ENCODE measurements around the gene PPARD. TPM values are rescaled to one million over a fixed set of nuclear protein-coding genes. Genes with fewer than 3 reads are reported as not detected.
A peak's percentile ranks its signal among the peaks of the same experiment; 100 is the strongest.

PPARD gene
- total and polyA plus RNA-seq, 12 donors = 12.9 to 21.0 (median 13.9) TPM

DNA sequence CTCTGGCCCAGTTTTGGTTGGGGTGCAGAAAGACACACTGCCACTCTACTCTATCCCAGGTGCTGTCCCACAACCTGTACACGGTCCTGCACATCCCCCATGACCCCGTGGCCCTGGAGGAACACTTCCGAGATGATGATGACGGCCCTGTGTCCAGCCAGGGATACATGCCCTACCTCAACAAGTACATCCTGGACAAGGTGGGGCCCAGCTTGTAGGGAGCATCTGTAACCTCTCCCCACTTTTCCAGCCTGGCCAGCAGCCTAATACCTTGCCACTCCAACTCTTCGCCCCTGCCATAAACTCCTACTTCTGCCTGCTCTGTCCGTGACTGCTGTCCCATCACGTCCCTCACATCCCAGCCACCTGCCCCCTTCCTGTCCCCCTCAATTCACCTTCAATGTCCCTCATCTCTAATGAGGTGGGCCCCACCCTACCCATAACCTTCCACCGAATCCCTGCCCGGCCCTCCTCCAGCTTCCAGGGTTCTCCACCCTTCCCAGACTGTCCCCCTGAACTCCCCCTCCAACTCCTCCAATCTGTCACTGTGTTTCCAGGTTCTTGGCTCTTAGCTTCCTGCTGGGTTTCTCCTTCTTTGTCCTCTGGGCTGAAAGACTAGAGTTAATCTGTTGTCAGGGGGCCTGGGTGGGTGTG is 32.6 kb upstream of the PPARD start:
- WGBS, 2 donors = 89 to 92% methylated on average over 9 of the region's 9 CpGs
- DNase-seq (no peak), ATAC-seq (peak in 1 of 8 donors; percentile 41)
- intact Hi-C loops (cut with DNase I) = no loop called here
- H3K27me3 ChIP-seq = no peaks in the 10 kb centered on the region
- H3K9me3 ChIP-seq = no peaks in the 10 kb centered on the region
- no peak overlapping the region for H3K4me3 ChIP-seq
- peaks cover 0 to 31% (median 0%) of the 10 kb centered on the region in 9 donors for H3K36me3 ChIP-seq
- peaks cover 0 to 47% (median 0%) of the 10 kb centered on the region in 9 donors for H3K4me1 ChIP-seq
- TF ChIP-seq, protein P1, sequence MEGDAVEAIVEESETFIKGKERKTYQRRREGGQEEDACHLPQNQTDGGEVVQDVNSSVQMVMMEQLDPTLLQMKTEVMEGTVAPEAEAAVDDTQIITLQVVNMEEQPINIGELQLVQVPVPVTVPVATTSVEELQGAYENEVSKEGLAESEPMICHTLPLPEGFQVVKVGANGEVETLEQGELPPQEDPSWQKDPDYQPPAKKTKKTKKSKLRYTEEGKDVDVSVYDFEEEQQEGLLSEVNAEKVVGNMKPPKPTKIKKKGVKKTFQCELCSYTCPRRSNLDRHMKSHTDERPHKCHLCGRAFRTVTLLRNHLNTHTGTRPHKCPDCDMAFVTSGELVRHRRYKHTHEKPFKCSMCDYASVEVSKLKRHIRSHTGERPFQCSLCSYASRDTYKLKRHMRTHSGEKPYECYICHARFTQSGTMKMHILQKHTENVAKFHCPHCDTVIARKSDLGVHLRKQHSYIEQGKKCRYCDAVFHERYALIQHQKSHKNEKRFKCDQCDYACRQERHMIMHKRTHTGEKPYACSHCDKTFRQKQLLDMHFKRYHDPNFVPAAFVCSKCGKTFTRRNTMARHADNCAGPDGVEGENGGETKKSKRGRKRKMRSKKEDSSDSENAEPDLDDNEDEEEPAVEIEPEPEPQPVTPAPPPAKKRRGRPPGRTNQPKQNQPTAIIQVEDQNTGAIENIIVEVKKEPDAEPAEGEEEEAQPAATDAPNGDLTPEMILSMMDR (IDR thresholded peaks at IDR 0.05) = no peak
- H3K27ac ChIP-seq = peak overlapping the region in 1 of 10 donors; percentile 81

DNA sequence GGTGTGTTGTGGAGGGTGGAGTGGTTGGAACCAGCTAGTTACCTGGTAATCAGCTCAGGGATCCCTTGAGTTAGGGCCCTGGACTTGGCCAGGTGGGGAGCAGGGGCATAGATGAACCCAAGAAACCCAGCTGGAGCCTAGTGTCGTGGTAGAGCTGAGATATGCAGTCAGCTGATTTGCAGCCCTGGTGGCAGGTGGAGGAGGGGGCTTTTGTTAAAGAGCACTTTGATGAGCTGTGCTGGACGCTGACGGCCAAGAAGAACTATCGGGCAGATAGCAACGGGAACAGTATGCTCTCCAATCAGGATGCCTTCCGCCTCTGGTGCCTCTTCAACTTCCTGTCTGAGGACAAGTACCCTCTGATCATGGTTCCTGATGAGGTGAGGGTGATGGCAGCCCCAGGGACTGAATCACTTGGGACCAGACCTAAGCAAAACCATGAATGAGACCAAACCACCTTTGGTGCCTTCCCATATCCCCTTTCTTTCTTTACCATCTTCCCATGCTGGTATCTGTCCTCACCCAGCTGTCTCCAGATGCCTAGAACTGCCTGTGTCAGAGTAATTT is 32.0 kb upstream of the PPARD start:
- WGBS, 2 donors = 71 to 84% methylated on average over 6 of the region's 6 CpGs
- no peak for DNase-seq

DNA sequence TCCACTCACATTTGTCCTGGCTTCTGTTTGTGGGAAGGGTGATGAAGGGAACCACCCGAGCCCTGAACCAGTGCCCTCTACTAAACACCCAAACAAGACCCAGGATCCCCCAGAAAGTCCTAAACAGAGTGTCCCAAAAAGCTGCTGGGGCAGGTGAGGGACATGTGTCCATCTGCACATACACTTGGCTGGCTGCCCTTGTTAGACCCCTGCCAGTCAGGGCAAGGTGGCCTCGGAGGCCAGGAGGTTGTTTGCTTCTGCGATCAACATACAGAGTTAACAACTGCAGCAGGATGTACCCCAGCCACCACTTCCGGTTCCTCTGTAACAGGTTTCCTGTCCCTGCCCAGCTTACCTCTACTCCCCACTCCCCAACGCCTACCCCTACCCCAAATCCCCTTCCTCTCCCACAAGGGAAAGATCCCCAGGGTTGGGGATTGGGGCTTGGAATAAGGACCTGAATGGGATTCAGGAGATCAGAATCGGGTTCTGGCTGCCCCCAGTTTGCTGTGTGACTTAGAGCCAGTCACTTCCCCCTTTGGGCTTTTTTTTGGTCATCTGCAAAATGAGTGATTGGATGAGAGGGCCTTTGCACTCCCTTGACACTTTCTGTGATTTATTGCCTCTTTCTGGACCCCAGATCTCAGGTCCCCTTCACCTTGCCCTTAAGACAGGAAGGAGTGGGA is 30.8 kb upstream of the PPARD start:
- peak overlapping the region in 1 of 10 donors; percentile 18 for H3K4me3 ChIP-seq
- H3K27ac ChIP-seq = peak overlapping the region in 2 of 10 donors; percentile 15 to 81
- intact Hi-C loops (cut with DNase I) = no loop called here
- H3K4me1 ChIP-seq = peaks cover 0 to 40% (median 0%) of the 10 kb centered on the region in 9 donors
- TF ChIP-seq, protein P1 (IDR thresholded peaks at IDR 0.05) = no peak
- H3K27me3 ChIP-seq = no peaks in the 10 kb centered on the region
- no peak for DNase-seq
- no peaks in the 10 kb centered on the region for H3K9me3 ChIP-seq
- WGBS, 2 donors = 67 to 73% methylated on average over 6 of the region's 6 CpGs
- peaks cover 0 to 28% (median 0%) of the 10 kb centered on the region in 9 donors for H3K36me3 ChIP-seq
- ATAC-seq = no peak

More for the DNA sequence above, 32.0 kb upstream of the PPARD start:
- peak overlapping the region in 1 of 10 donors; percentile 81 for H3K27ac ChIP-seq
- no peaks in the 10 kb centered on the region for H3K9me3 ChIP-seq
- peak in 1 of 8 donors; percentile 27 for ATAC-seq
- peaks cover 0 to 42% (median 0%) of the 10 kb centered on the region in 9 donors for H3K4me1 ChIP-seq
- TF ChIP-seq, protein P1 (IDR thresholded peaks at IDR 0.05) = no peak
- H3K4me3 ChIP-seq = no peak overlapping the region
- intact Hi-C loops (cut with DNase I) = no loop called here
- peaks cover 0 to 29% (median 0%) of the 10 kb centered on the region in 9 donors for H3K36me3 ChIP-seq
- H3K27me3 ChIP-seq = no peaks in the 10 kb centered on the region

DNA sequence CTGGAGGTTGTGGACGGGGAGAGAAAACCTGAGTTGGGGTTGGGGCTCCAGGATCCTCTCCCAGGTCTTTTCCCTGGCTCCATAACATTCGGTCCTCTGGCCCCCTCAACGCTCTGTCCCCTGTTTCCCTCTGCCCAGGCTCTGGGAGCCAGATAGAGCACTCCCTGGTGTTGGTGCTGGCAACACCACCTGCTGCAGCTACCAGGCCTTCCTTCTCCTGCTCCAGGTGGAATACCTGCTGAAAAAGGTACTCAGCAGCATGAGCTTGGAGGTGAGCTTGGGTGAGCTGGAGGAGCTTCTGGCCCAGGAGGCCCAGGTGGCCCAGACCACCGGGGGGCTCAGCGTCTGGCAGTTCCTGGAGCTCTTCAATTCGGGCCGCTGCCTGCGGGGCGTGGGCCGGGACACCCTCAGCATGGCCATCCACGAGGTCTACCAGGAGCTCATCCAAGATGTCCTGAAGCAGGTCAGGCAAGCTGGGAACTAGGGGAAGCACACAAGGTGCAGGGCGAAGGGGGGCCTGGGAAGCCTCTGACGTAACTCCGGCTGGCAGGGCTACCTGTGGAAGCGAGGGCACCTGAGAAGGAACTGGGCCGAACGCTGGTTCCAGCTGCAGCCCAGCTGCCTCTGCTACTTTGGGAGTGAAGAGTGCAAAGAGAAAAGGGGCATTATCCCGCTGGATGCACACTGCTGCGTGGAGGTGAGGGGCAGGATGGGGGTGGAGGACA is 30.1 kb upstream of the PPARD start:
- H3K4me1 ChIP-seq = peaks cover 0 to 40% (median 0%) of the 10 kb centered on the region in 9 donors
- H3K36me3 ChIP-seq = peaks cover 0 to 28% (median 0%) of the 10 kb centered on the region in 9 donors
- WGBS, 2 donors = 94 to 96% methylated on average over 19 of the region's 19 CpGs
- TF ChIP-seq, protein P1 (IDR thresholded peaks at IDR 0.05) = no peak
- no peaks in the 10 kb centered on the region for H3K27me3 ChIP-seq
- ATAC-seq (no peak), DNase-seq (no peak)
- peak overlapping the region in 1 of 10 donors; percentile 81 for H3K27ac ChIP-seq
- H3K4me3 ChIP-seq = peak overlapping the region in 1 of 10 donors; percentile 18
- intact Hi-C loops (cut with DNase I) = no loop called here
- H3K9me3 ChIP-seq = no peaks in the 10 kb centered on the region
